Coronary artery (tissue), 2 donors: ENCODE results near the gene CTNNB1.
A peak's percentile ranks its signal among the peaks of the same experiment; 100 is the strongest.

Source experiments
- DNase-seq: peaks from one replicate; pipeline ENCODE4 v3.0.0-alpha.2; 2017; ENCODE audit warnings: low spot score
- H3K27ac ChIP-seq, 2 donors: fragments of 200-600 bp; sonication (generic); one replicate each; pipeline ENCODE4 v1.5.1; 2016 to 2019
- H3K4me3 ChIP-seq: fragments of 200-600 bp; sonication (generic); 2 replicates; pipeline ENCODE4 v1.5.1; 2016; ENCODE audit warnings: mild to moderate bottlenecking, moderate library complexity
- TF ChIP-seq, protein P1 (sequence below): fragments of 200-600 bp; sonication (generic); IDR thresholded peaks from one replicate; pipeline ENCODE4 v1.5.1; 2019; ENCODE audit warnings: antibody characterized with exemption

Gene CTNNB1

DNA sequence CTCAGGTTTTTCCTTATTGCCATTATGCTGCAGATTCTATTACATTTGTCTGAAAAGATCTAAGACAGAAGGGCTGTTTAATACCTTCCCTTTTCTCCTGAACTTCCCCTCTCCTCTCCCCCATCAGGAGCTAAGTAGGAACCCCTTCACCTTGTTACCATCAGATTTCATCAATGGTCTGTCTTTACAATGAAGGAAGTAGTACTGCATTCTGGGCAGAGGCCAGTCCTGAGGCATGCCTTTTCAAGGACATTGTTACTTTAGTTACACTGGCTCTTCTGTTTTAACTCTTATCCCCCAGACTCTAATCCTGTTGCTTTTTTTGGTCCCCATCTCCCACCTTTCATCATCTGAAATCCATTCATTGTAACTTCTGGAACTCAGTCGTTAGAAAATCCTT, 8.1 kb downstream of the CTNNB1 start:
- Histone ChIP-seq H3K27ac (no peak overlapping the region), H3K4me3 (peak overlapping the region; percentile 6)
- TF ChIP-seq, protein P1, sequence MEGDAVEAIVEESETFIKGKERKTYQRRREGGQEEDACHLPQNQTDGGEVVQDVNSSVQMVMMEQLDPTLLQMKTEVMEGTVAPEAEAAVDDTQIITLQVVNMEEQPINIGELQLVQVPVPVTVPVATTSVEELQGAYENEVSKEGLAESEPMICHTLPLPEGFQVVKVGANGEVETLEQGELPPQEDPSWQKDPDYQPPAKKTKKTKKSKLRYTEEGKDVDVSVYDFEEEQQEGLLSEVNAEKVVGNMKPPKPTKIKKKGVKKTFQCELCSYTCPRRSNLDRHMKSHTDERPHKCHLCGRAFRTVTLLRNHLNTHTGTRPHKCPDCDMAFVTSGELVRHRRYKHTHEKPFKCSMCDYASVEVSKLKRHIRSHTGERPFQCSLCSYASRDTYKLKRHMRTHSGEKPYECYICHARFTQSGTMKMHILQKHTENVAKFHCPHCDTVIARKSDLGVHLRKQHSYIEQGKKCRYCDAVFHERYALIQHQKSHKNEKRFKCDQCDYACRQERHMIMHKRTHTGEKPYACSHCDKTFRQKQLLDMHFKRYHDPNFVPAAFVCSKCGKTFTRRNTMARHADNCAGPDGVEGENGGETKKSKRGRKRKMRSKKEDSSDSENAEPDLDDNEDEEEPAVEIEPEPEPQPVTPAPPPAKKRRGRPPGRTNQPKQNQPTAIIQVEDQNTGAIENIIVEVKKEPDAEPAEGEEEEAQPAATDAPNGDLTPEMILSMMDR, result no peak
- DNase-seq, result no peak

DNA sequence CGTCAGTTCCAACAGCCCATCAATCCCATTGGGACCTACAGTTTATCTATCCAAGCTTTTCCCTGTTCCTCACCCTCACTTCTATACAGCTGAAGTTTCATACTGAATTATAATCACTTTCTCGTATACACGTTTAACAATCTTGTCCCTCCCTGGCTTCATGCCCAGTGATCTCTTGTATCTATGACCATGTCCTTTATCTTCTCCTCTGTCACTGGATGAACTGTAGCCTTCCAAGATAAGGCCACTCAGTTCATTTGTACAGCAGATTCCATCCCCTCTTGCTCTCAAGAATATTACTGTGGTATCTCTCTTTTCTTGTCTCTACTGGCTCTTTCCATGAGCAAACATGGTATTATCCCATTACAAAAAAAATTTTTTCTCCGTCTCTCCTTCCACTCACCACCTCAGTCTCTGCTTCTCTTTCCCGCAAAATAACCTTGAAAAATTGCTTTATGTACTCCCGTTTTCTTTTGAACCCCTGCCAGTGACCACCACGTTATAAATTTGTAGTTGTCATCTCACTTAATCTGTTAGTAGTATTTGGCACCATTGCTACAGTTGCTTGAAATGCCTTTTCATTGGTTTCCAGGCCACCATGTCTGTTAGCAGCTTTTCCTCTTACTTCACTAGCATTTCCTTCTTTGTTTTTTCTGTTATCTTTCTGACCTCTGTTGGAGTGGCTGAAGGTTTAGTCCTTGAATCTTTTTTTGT, 9.4 kb downstream of the CTNNB1 start:
- Histone ChIP-seq H3K27ac (no peak overlapping the region), H3K4me3 (no peak overlapping the region)
- no peak for DNase-seq
- TF ChIP-seq, protein P1, result no peak

DNA sequence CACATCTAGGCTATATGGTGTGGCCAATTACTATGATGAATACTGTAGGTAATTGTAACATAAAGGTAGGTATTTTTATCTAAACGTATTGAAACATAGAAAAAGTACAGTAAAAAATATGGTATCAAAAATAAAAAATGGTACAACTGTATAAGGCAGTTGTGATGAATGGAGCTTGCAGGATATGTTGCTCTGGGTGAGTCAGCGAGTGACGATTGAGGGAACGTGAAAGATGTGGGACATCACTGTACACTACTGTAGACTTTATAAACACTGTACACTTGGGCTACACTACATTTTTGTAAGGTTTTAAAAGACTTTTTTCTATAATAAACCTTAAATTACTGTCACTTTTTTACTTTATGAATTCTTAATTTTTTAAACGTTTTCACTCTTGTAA, 10.3 kb downstream of the CTNNB1 start:
- no peak overlapping the region for H3K4me3 ChIP-seq
- H3K27ac ChIP-seq, result no peak overlapping the region
- TF ChIP-seq, protein P1, result no peak
- DNase-seq, result no peak

DNA sequence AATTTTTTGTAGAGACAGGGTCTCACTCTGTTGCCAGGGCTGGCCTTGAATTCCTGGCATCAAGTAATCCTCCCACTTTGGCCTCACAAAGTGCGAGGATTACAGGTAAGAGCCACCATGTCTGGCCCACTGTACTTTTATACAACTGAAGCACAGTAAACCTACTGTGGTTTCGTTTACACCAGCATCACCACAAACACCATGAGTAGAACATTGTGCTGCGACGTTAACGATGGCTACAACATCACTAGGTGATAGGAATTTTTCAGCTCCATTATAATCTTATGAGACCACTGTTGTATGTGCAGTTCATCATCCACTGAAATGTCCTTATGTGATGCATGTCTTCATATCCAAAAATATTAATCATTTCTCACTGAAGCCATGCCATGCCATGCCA, 11.7 kb downstream of the CTNNB1 start:
- no peak for DNase-seq
- TF ChIP-seq, protein P1, result no peak
- Histone ChIP-seq H3K27ac (no peak overlapping the region), H3K4me3 (no peak overlapping the region)

DNA sequence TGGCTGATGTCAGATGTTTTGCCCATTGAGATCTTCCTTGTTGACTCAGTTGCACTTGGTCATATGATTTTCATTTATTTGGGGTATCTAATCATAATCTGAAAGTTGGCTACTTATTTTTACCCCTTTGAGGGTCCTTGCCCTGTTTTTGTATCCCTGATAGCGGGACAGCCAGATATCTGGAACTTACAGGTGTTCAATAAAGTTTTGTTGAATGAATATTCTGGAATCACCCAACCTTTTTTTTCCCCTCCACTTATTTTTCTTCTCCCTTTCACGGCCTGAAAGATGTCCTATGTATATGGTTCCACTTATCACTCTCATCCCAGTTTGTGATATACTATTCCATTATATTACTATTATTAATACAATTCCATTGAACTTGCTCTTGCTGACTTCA, 12.8 kb downstream of the CTNNB1 start:
- H3K4me3 ChIP-seq, result no peak overlapping the region
- no peak for DNase-seq
- TF ChIP-seq, protein P1, result no peak
- no peak overlapping the region for H3K27ac ChIP-seq

DNA sequence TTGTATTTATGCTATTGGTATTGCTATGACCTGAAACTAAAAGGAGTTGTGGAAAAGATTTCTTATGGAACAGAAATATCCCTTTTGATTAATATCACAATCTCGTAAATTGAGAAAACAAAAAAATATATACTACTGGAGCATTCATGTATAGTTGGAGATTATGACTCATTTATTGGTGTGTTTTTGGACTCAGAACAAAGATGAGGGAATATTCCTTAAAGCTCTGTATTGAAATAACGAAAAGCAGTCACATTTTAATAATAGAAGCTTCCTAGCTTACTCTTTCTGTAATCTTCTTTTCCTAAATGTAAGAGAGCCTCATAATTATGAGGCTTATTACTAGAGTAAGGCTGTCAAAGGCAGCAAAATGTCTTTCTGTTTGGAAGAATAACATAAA, 14.3 kb downstream of the CTNNB1 start:
- Histone ChIP-seq H3K27ac (no peak overlapping the region), H3K4me3 (no peak overlapping the region)
- TF ChIP-seq, protein P1, result no peak
- no peak for DNase-seq

DNA sequence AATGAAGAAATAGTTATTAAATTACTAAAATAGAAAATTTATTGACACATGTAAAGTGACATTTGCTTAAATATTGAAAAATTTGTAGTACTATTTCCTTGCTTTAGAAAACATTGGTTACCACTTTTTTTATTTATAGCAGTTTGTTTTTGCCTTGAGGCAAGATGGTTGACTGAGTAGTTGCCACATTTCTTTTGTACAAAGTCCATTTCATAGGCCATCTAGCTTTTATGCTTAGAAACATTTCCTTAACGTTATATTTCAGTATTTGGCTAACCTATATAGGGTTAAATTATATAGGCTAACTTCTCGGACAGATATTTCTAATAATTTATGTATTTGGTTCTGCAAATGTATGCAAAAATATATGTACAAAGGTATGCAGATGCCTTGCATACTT, 17.1 kb downstream of the CTNNB1 start:
- TF ChIP-seq, protein P1, result no peak
- no peak for DNase-seq
- H3K27ac ChIP-seq, result no peak overlapping the region
- no peak overlapping the region for H3K4me3 ChIP-seq
